ENCODE results near the gene PIM2. TPM values are rescaled to one million over a fixed set of nuclear protein-coding genes. Genes with fewer than 3 reads are reported as not detected.

The PIM2 gene
- total and polyA plus RNA-seq, 2 of the 4 experiments (the other 2 are of a cell fraction) = 7.3 to 9.4 TPM

- no peak for TF ChIP-seq USF2 (IDR thresholded peaks at IDR 0.05; ENCODE audit: low read depth, low read length)
These were observed 21.1 kb downstream of the PIM2 start, which contains the start of the genes PQBP1 and TIMM17B (continued) for GRCh38 chrX:48897625-48898306.

DNA sequence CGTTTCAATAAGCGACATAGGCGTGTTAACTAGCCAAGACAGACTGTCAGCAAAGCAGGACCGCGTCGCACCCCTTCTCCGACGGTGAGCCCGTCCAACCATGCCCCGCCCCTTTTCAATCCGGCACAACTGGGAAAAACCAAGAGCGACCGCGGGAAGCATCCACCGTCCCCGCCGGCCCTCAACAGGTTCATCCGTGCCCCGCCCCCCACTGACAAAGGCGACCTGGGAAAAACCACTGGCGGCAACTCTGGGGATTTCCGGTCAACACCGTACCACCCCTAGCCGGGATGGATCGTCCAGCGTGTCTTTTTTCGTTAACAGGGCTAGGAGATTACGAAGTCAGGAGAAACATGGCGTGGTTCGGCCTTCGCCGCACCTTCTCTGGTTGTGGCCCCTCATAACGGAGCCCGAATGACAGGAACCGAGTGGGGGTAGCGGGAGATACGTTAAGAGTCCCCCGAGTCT, 21.6 kb downstream of the PIM2 start:
- 38% methylated on average over 21 of the region's 38 CpGs; no CpG with 5 or more reads in 1 of the 2 experiments for WGBS, 2 experiments (ENCODE audit: extremely low coverage in 2 of 2, insufficient read length in 1 of 2)
- peak overlapping the region; percentile 60 for H3K4ac ChIP-seq (ENCODE audit: low read depth, low read length)
- H2BK20ac ChIP-seq (ENCODE audit: low read depth, low read length) = no peak overlapping the region
- intact Hi-C loops (cut with micrococcal nuclease) = no loop called here
- H3K36me3 ChIP-seq (ENCODE audit: control insufficient read depth, insufficient read depth, low read length) = peaks cover 4% of the 10 kb centered on the region
- ChIA-PET POLR2A (ENCODE audit: unreplicated experiment) (interaction anchor here (1.0 kb wide), 1 partner anchor 14 kb away, joined by 3 read pairs; the partner anchor contains the start of gene SLC35A2), CTCF (no interaction called here)
- dilution Hi-C loops (cut with HindIII; ENCODE audit: low sequenced_read_pairs, unreplicated experiment) = no loop called here
- H3K4me3 ChIP-seq (ENCODE audit: insufficient read depth, low read depth, low read length) = peak overlapping the region; percentile 78
- peak overlapping the region; percentile 54 for H3K56ac ChIP-seq (ENCODE audit: extremely low read depth, insufficient read depth, low read length)
- H2AFZ ChIP-seq (replicated peaks; ENCODE audit: low read length, poor library complexity) = peak overlapping the region; percentile 98
- H4K5ac ChIP-seq (ENCODE audit: low read depth, low read length) = peak overlapping the region; percentile 53
- in situ Hi-C loops (cut with MboI; ENCODE audit: low sequenced_read_pairs) = no loop called here
- peak overlapping the region; percentile 81 for H3K27ac ChIP-seq (ENCODE audit: insufficient read depth, low read length)
- peak overlapping the region; percentile 32 for H3K18ac ChIP-seq (ENCODE audit: low read depth, low read length)
- H3K9me3 ChIP-seq (ENCODE audit: control insufficient read depth, insufficient read depth, low read length) = no peaks in the 10 kb centered on the region
- H3K23ac ChIP-seq (ENCODE audit: low read depth, low read length) = peak overlapping the region; percentile 89; the same call in 1 of the 2 replicates
- H2AK5ac ChIP-seq (ENCODE audit: low read depth, low read length) = peak overlapping the region; percentile 37
- peak overlapping the region; percentile 80 for H3K9ac ChIP-seq (ENCODE audit: low read depth, low read length)
- peaks cover 6% of the 10 kb centered on the region; the same call in 1 of the 2 replicates for H4K20me1 ChIP-seq (ENCODE audit: insufficient read depth, low read length)
- 0 out of 2 replicates have a peak, but pooled peaks cover 2% of the 10 kb centered on the region for H3K4me1 ChIP-seq (ENCODE audit: control insufficient read depth, insufficient read depth, low read length)
- H3K79me1 ChIP-seq (ENCODE audit: low read depth in 1 of 2, low read length in 2 of 2) = peaks cover 6 to 27% of the 10 kb centered on the region in 2 experiments
- H3K4me2 ChIP-seq (ENCODE audit: low read depth, low read length) = peak overlapping the region; percentile 93
- H2BK5ac ChIP-seq (ENCODE audit: low read depth, low read length, poor library complexity, severe bottlenecking) = peak overlapping the region; percentile 66
- H3K9me1 ChIP-seq (ENCODE audit: insufficient read depth, low read length) = 0 out of 2 replicates have a peak, but pooled peaks cover 4% of the 10 kb centered on the region
- TF ChIP-seq RFX5 (IDR thresholded peaks at IDR 0.05; ENCODE audit: low read depth, low read length) (no peak), RAD21 (IDR thresholded peaks at IDR 0.05; ENCODE audit: low read length) (no peak), CEBPB (IDR thresholded peaks at IDR 0.05; ENCODE audit: low read depth, low read length) (no peak), NFE2L2 (IDR thresholded peaks at IDR 0.05; ENCODE audit: low read depth, low read length) (no peak), CHD1 (IDR thresholded peaks at IDR 0.05; ENCODE audit: low read depth, low read length) (0 out of 2 replicates have a peak, but pooled peaks have one; percentile 51), BHLHE40 (IDR thresholded peaks at IDR 0.05; ENCODE audit: low read depth, low read length) (peak; percentile 68), MXI1 (IDR thresholded peaks at IDR 0.05; ENCODE audit: borderline replicate concordance, low read depth, low read length) (no peak; the same call in 1 of the 2 replicates)
- TF ChIP-seq, protein P1, sequence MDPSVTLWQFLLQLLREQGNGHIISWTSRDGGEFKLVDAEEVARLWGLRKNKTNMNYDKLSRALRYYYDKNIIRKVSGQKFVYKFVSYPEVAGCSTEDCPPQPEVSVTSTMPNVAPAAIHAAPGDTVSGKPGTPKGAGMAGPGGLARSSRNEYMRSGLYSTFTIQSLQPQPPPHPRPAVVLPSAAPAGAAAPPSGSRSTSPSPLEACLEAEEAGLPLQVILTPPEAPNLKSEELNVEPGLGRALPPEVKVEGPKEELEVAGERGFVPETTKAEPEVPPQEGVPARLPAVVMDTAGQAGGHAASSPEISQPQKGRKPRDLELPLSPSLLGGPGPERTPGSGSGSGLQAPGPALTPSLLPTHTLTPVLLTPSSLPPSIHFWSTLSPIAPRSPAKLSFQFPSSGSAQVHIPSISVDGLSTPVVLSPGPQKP (IDR thresholded peaks at IDR 0.05; ENCODE audit: borderline replicate concordance, low read depth, low read length) = no peak
- TF ChIP-seq, protein P2, sequence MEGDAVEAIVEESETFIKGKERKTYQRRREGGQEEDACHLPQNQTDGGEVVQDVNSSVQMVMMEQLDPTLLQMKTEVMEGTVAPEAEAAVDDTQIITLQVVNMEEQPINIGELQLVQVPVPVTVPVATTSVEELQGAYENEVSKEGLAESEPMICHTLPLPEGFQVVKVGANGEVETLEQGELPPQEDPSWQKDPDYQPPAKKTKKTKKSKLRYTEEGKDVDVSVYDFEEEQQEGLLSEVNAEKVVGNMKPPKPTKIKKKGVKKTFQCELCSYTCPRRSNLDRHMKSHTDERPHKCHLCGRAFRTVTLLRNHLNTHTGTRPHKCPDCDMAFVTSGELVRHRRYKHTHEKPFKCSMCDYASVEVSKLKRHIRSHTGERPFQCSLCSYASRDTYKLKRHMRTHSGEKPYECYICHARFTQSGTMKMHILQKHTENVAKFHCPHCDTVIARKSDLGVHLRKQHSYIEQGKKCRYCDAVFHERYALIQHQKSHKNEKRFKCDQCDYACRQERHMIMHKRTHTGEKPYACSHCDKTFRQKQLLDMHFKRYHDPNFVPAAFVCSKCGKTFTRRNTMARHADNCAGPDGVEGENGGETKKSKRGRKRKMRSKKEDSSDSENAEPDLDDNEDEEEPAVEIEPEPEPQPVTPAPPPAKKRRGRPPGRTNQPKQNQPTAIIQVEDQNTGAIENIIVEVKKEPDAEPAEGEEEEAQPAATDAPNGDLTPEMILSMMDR (conservative IDR thresholded peaks at IDR 0.05; ENCODE audit: low read depth, low read length) = no peak
- H4K91ac ChIP-seq (ENCODE audit: insufficient read depth, low read depth, low read length) = peak overlapping the region; percentile 46
- H4K8ac ChIP-seq (ENCODE audit: low read depth in 2 of 2, low read length in 2 of 2) = peak overlapping the region; percentile 47 to 71; a peak in 3 of 4 replicates
- H3K14ac ChIP-seq (replicated peaks; ENCODE audit: low read depth, low read length) = peak overlapping the region; percentile 46
- ATAC-seq (ENCODE audit: low read depth) (peak; percentile 56), DNase-seq (peak; percentile 66)
- H3K27me3 ChIP-seq (ENCODE audit: control insufficient read depth, insufficient read depth, low read length) = no peaks in the 10 kb centered on the region
- no TSS peak for BruUV-seq (replicated peaks)
- peak overlapping the region; percentile 96 for H2AK9ac ChIP-seq (replicated peaks; ENCODE audit: low read depth, low read length, poor library complexity)
- H2BK120ac ChIP-seq (ENCODE audit: low read depth, low read length) = no peak overlapping the region
- no peak overlapping the region for H2BK15ac ChIP-seq (ENCODE audit: low read depth, low read length)
